K562 (cell line): Measurements from ENCODE around the gene AQP6. TPM values are rescaled to one million over a fixed set of nuclear protein-coding genes. Genes with fewer than 3 reads are reported as not detected.

Experiments
- ARHGAP35 ChIP-seq: fragments of 450-650 bp; IDR thresholded peaks from 2 replicates; pipeline ENCODE4 v1.6.1; 2018; ENCODE audit not compliant: partially characterized antibody
- CC2D1A ChIP-seq: fragments of 450-650 bp; IDR thresholded peaks from 2 replicates; pipeline ENCODE4 v1.6.1; 2017; ENCODE audit warnings: mild to moderate bottlenecking
- CCAR2 ChIP-seq: fragments of 200-400 bp; formaldehyde crosslinking; IDR thresholded peaks from 2 replicates; pipeline ENCODE4 v1.6.1; 2017; ENCODE audit warnings: mild to moderate bottlenecking, low read depth, low read length
- DIDO1 ChIP-seq: fragments of 450-650 bp; IDR thresholded peaks from 2 replicates; pipeline ENCODE4 v1.6.1; 2016; ENCODE audit warnings: low read depth, missing biosample characterization, missing genetic modification characterization
- EP400 ChIP-seq: fragments of 450-650 bp; IDR thresholded peaks from 2 replicates; pipeline ENCODE4 v1.6.1; 2017; ENCODE audit warnings: antibody characterized with exemption, mild to moderate bottlenecking, moderate library complexity
- ETS2 ChIP-seq: IDR thresholded peaks from 2 replicates; pipeline ENCODE4 v1.6.1; 2016; ENCODE audit warnings: borderline replicate concordance, missing genetic modification characterization, mild to moderate bottlenecking, moderate library complexity, missing compliant biosample characterization; ENCODE audit not compliant: poor library complexity, severe bottlenecking
- FOXK1 ChIP-seq: sonication (generic); formaldehyde crosslinking; IDR thresholded peaks from 2 replicates; pipeline ENCODE4 v1.8.0; 2022; ENCODE audit warnings: missing genetic modification reagents, mild to moderate bottlenecking, borderline replicate concordance
- GATAD2A ChIP-seq: fragments of 450-650 bp; IDR thresholded peaks from 2 replicates; pipeline ENCODE4 v1.6.1; 2017
- GTF2E2 ChIP-seq: fragments of 200-800 bp; sonication (Bioruptor generic); IDR thresholded peaks from 2 replicates; pipeline ENCODE4 v1.6.1; 2016; ENCODE audit warnings: missing genetic modification characterization, missing compliant biosample characterization
- HCFC1 ChIP-seq: IDR thresholded peaks from 2 replicates; pipeline ENCODE4 v1.6.1; 2012; ENCODE audit warnings: low read depth, low read length, improper control_type of control experiment
- HDAC6 ChIP-seq: IDR thresholded peaks from 2 replicates; pipeline ENCODE4 v1.6.1; 2012; ENCODE audit warnings: low read depth, mild to moderate bottlenecking, control low read depth, inconsistent platforms, low read length, moderate library complexity
- KLF6 ChIP-seq: fragments of 250-450 bp; sonication (Bioruptor Pico); IDR thresholded peaks from 2 replicates; pipeline ENCODE4 v1.4.0; 2020; ENCODE audit warnings: mild to moderate bottlenecking, moderate library complexity, borderline replicate concordance
- MNT ChIP-seq, 2 experiments: fragments of 450-650 bp; conservative IDR thresholded peaks; 2 replicates each; pipeline ENCODE4 v1.6.1; 2017; ENCODE audit warnings: mild to moderate bottlenecking in 2 of 2, moderate library complexity in 2 of 2
- MTA3 ChIP-seq: fragments of 450-650 bp; formaldehyde crosslinking; IDR thresholded peaks from 2 replicates; pipeline ENCODE4 v1.6.1; 2017; ENCODE audit warnings: mild to moderate bottlenecking, borderline replicate concordance
- RBM15 ChIP-seq: fragments of 200-400 bp; formaldehyde crosslinking; IDR thresholded peaks from 2 replicates; pipeline ENCODE4 v1.6.1; 2018; ENCODE audit warnings: mild to moderate bottlenecking, low read length, moderate library complexity; ENCODE audit not compliant: insufficient read depth
- RCOR1 ChIP-seq, 2 experiments: IDR thresholded peaks; 2 replicates each; pipeline ENCODE4 v1.6.1; 2012; ENCODE audit warnings: low read depth in 2 of 2, low read length in 2 of 2, borderline replicate concordance in 1 of 2, improper control_type of control experiment in 1 of 2
- SAFB2 ChIP-seq: fragments of 200-400 bp; formaldehyde crosslinking; IDR thresholded peaks from 2 replicates; pipeline ENCODE4 v1.6.1; 2018; ENCODE audit warnings: borderline replicate concordance, low read length, low read depth, moderate library complexity; ENCODE audit not compliant: severe bottlenecking
- XRCC5 ChIP-seq: fragments of 200-400 bp; formaldehyde crosslinking; IDR thresholded peaks from 2 replicates; pipeline ENCODE4 v1.6.1; 2017; ENCODE audit warnings: low read depth, mild to moderate bottlenecking, low read length
- ZFP30 ChIP-seq: fragments of 250-450 bp; sonication (Bioruptor Pico); IDR thresholded peaks from 2 replicates; pipeline ENCODE4 v1.8.0; 2022; ENCODE audit warnings: moderate library complexity, mild to moderate bottlenecking, inconsistent platforms, borderline replicate concordance
- ZNF239 ChIP-seq: fragments of 250-450 bp; sonication (Bioruptor Pico); IDR thresholded peaks from 2 replicates; pipeline ENCODE4 v1.4.0; 2020; ENCODE audit warnings: mild to moderate bottlenecking
- ZNF24 ChIP-seq: fragments of 450-650 bp; IDR thresholded peaks from 2 replicates; pipeline ENCODE4 v1.6.1; 2016
- ZNF3 ChIP-seq: fragments of 250-450 bp; sonication (Bioruptor Pico); IDR thresholded peaks from 2 replicates; pipeline ENCODE4 v1.5.0; 2021; ENCODE audit warnings: mild to moderate bottlenecking, moderate library complexity
- ZNF561 ChIP-seq: fragments of 450-650 bp; formaldehyde crosslinking; conservative IDR thresholded peaks from 2 replicates; pipeline ENCODE4 v1.4.0; 2020; ENCODE audit warnings: mild to moderate bottlenecking, moderate library complexity
- polyA plus RNA-seq, 8 experiments: library from polyadenylated mRNA; depleted of rRNA in 4 of 8; stranded (reverse) in 5 of 8; unstranded in 3 of 8; fragments of >200 nt; fragmentation: Nextera tagmentation in 2 of 8; fragmentation: Illumina TruSeq in 1 of 8; extraction: Ambion mirVana in 2 of 8; extraction: Trizol in 1 of 8; gene quantifications; 2 replicates each; pipeline versions ENCODE4 v1.2.1 to v1.2.3, GENCODE V29; 2011 to 2014; ENCODE audit warnings: inconsistent platforms in 1 of 8, missing spikeins in 1 of 8
- total RNA-seq, 7 experiments: library from RNA; depleted of rRNA in 6 of 7; stranded (reverse); fragments of >200 nt in 6 of 7; fragmentation: Illumina TruSeq in 2 of 7; extraction: Trizol in 2 of 7; gene quantifications; 2 replicates each; pipeline versions ENCODE4 v1.2.1 to v1.2.3, GENCODE V29; 2011 to 2021; ENCODE audit warnings: low replicate concordance in 1 of 7
- TF ChIP-seq, protein P1 (sequence below): fragments of 450-650 bp; formaldehyde crosslinking; IDR thresholded peaks from 2 replicates; pipeline ENCODE4 v1.4.0; 2020; ENCODE audit warnings: mild to moderate bottlenecking, moderate library complexity
- TF ChIP-seq, protein P2 (sequence below): fragments of 250-450 bp; sonication (Bioruptor Pico); IDR thresholded peaks from 2 replicates; pipeline ENCODE4 v1.8.0; 2022; ENCODE audit warnings: inconsistent platforms, mild to moderate bottlenecking, moderate library complexity, borderline replicate concordance

AQP6 gene
- total and polyA plus RNA-seq, 9 of the 15 experiments (the other 6 are each of a cell fraction or from before 2014, with no cell fraction given): 0.05 to 0.12 TPM; not detected in 7

DNA sequence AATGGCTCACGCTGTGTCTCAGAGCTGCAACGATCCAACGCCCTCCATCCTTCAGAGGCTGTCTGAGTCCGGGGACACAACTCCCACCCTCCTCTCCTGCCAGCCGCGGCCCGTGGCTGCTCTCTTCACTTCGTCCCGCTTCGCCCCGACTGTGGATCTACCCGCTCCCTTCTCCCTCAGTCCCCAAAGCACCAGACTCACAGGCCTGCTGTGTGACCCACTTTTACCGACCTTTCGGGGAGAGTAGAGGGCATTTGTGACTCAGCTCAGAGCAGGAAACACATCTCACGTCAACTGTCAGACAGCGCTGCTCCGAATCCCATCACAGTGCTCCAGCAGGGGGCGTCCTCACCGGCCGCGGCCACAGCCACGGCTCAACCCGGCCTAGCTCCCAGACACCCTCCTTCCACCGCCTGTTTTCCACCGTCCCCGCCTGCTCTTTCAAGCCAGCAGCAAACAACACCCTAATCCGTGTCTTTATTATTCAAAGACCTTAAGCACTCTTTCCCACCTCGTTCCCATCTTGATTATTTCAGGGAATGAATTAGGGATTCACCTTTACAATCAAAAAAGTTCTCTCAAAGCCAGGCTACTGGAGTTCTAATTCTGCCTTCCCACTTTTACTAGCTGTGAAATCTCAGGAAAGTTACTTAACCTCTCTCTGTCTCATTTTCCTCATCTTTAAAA is 27.2 kb upstream of the AQP6 start (continued):
- TF ChIP-seq SAFB2 (no peak), CC2D1A (0 out of 2 replicates have a peak, but pooled peaks have one; percentile 36), ZNF3 (no peak), RCOR1 (IDR thresholded peaks at IDR 0.05; ENCODE audit: borderline replicate concordance in 1 of 2, low read depth in 2 of 2, low read length in 2 of 2) (peak in 1 of 2 experiments; percentile 87; a peak in 2 of 4 replicates), HCFC1 (no peak), RBM15 (no peak), ETS2 (no peak), FOXK1 (CRISPR knock-in tag) (no peak), KLF6 (no peak), ARHGAP35 (no peak), DIDO1 (tag) (no peak), ZFP30 (CRISPR knock-in tag) (no peak), ZNF561 (CRISPR knock-in tag) (no peak), GTF2E2 (no peak), ZNF239 (CRISPR knock-in tag) (no peak), HDAC6 (no peak), MTA3 (peak; percentile 58; the same call in 1 of the 2 replicates), ZNF24 (0 out of 2 replicates have a peak, but pooled peaks have one; percentile 38), CCAR2 (no peak), EP400 (no peak), XRCC5 (peak; percentile 80; the same call in 1 of the 2 replicates), GATAD2A (peak; percentile 21; the same call in 1 of the 2 replicates), MNT (conservative IDR thresholded peaks at IDR 0.05) (no peak; a peak in 1 of 4 replicates)
- TF ChIP-seq, protein P1, sequence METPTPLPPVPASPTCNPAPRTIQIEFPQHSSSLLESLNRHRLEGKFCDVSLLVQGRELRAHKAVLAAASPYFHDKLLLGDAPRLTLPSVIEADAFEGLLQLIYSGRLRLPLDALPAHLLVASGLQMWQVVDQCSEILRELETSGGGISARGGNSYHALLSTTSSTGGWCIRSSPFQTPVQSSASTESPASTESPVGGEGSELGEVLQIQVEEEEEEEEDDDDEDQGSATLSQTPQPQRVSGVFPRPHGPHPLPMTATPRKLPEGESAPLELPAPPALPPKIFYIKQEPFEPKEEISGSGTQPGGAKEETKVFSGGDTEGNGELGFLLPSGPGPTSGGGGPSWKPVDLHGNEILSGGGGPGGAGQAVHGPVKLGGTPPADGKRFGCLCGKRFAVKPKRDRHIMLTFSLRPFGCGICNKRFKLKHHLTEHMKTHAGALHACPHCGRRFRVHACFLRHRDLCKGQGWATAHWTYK (CRISPR knock-in tag): 0 out of 2 replicates have a peak, but pooled peaks have one; percentile 35
- TF ChIP-seq, protein P2, sequence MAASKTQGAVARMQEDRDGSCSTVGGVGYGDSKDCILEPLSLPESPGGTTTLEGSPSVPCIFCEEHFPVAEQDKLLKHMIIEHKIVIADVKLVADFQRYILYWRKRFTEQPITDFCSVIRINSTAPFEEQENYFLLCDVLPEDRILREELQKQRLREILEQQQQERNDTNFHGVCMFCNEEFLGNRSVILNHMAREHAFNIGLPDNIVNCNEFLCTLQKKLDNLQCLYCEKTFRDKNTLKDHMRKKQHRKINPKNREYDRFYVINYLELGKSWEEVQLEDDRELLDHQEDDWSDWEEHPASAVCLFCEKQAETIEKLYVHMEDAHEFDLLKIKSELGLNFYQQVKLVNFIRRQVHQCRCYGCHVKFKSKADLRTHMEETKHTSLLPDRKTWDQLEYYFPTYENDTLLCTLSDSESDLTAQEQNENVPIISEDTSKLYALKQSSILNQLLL (CRISPR knock-in tag): no peak
